GM23248 (cell line): ENCODE results near the gene OR4C5. TPM values are rescaled to one million over a fixed set of nuclear protein-coding genes. Genes with fewer than 3 reads are reported as not detected.

Experiments
- polyA plus RNA-seq: library from polyadenylated mRNA; unstranded; fragments of >200 nt; fragmentation: Nextera tagmentation; extraction: Ambion mirVana; gene quantifications from 2 replicates; pipeline ENCODE4 v1.2.1, GENCODE V29; 2016
- total RNA-seq: library from RNA; depleted of rRNA; stranded (reverse); fragments of >200 nt; shearing (Covaris generic); gene quantifications from 2 replicates; pipeline ENCODE4 v1.2.3, GENCODE V29; 2014; rRNA removed

OR4C5 gene
- total and polyA plus RNA-seq, 2 experiments from 2014 or later: not detected

Other genes starting within 250 kb of the OR4C5 start
- not detected in 2 replicates for gene OR4B1, start 149.7 kb downstream of the OR4C5 start, total RNA-seq
- not detected in 2 replicates for gene OR4B1, start 149.7 kb downstream of the OR4C5 start, polyA plus RNA-seq
- gene OR4X2, start 121.4 kb downstream of the OR4C5 start, total RNA-seq: not detected in 2 replicates
- gene OR4X2, start 121.4 kb downstream of the OR4C5 start, polyA plus RNA-seq: not detected in 2 replicates
- not detected in 2 replicates for gene OR4X1, start 102.6 kb downstream of the OR4C5 start, total RNA-seq
- gene OR4X1, start 102.6 kb downstream of the OR4C5 start, polyA plus RNA-seq: not detected in 2 replicates
- not detected in 2 replicates for gene OR4S1, start 60.2 kb downstream of the OR4C5 start, total RNA-seq
- not detected in 2 replicates for gene OR4S1, start 60.2 kb downstream of the OR4C5 start, polyA plus RNA-seq
- not detected in 2 replicates for gene OR4C3, start 41.5 kb downstream of the OR4C5 start, total RNA-seq
- gene OR4C3, start 41.5 kb downstream of the OR4C5 start, polyA plus RNA-seq: not detected in 2 replicates
- gene OR4A47, start 122.3 kb upstream of the OR4C5 start, total RNA-seq: not detected in 2 replicates
- not detected in 2 replicates for gene OR4A47, start 122.3 kb upstream of the OR4C5 start, polyA plus RNA-seq